ENCODE data around the gene C1orf87. TPM values are rescaled to one million over a fixed set of nuclear protein-coding genes. Genes with fewer than 3 reads are reported as not detected.

The C1orf87 gene
- total RNA-seq, 1 donor from 2014 or later: not detected

- Mint-ChIP-seq H3K27me3 (ENCODE audit: low read depth) (peaks cover 2% of the 10 kb centered on the region), H3K4me3 (no peak overlapping the region), H3K4me1 (no peaks in the 10 kb centered on the region), H3K9me3 (peaks cover 10% of the 10 kb centered on the region), H3K36me3 (ENCODE audit: low read depth) (no peaks in the 10 kb centered on the region), H3K27ac (ENCODE audit: unreplicated experiment) (no peak overlapping the region)
- TF ChIP-seq CTCF (conservative IDR thresholded peaks at IDR 0.05): no peak
- no peak for DNase-seq (ENCODE audit: low read depth, low spot score)
Measured at GRCh38 chr1:60065199-60065598, 8.4 kb downstream of the C1orf87 start.

GRCh38 chr1:60063561-60063960, 10.0 kb downstream of the C1orf87 start:
- no peak for TF ChIP-seq CTCF (conservative IDR thresholded peaks at IDR 0.05)
- Mint-ChIP-seq H3K4me3 (no peak overlapping the region), H3K4me1 (no peaks in the 10 kb centered on the region), H3K27ac (ENCODE audit: unreplicated experiment) (no peak overlapping the region), H3K36me3 (ENCODE audit: low read depth) (no peaks in the 10 kb centered on the region), H3K9me3 (peaks cover 10% of the 10 kb centered on the region), H3K27me3 (ENCODE audit: low read depth) (peaks cover 2% of the 10 kb centered on the region)
- DNase-seq (ENCODE audit: low read depth, low spot score): no peak

GRCh38 chr1:60059468-60059867, 14.1 kb downstream of the C1orf87 start:
- Mint-ChIP-seq H3K9me3 (peaks cover 8% of the 10 kb centered on the region), H3K4me3 (no peak overlapping the region), H3K4me1 (no peaks in the 10 kb centered on the region), H3K27me3 (ENCODE audit: low read depth) (no peaks in the 10 kb centered on the region), H3K36me3 (ENCODE audit: low read depth) (no peaks in the 10 kb centered on the region), H3K27ac (ENCODE audit: unreplicated experiment) (no peak overlapping the region)
- TF ChIP-seq CTCF (conservative IDR thresholded peaks at IDR 0.05): no peak
- no peak for DNase-seq (ENCODE audit: low read depth, low spot score)

GRCh38 chr1:60055336-60055735, 18.2 kb downstream of the C1orf87 start:
- H3K4me1 Mint-ChIP-seq: no peaks in the 10 kb centered on the region
- H3K36me3 Mint-ChIP-seq (ENCODE audit: low read depth): peaks cover 3% of the 10 kb centered on the region
- no peak overlapping the region for H3K27ac Mint-ChIP-seq (ENCODE audit: unreplicated experiment)
- DNase-seq (ENCODE audit: low read depth, low spot score): no peak
- no peak overlapping the region for H3K4me3 Mint-ChIP-seq
- TF ChIP-seq CTCF (conservative IDR thresholded peaks at IDR 0.05): no peak
- H3K27me3 Mint-ChIP-seq (ENCODE audit: low read depth): no peaks in the 10 kb centered on the region
- peaks cover 4% of the 10 kb centered on the region for H3K9me3 Mint-ChIP-seq

GRCh38 chr1:60054374-60054773, 19.2 kb downstream of the C1orf87 start:
- no peak overlapping the region for H3K27ac Mint-ChIP-seq (ENCODE audit: unreplicated experiment)
- H3K27me3 Mint-ChIP-seq (ENCODE audit: low read depth): no peaks in the 10 kb centered on the region
- H3K36me3 Mint-ChIP-seq (ENCODE audit: low read depth): peaks cover 5% of the 10 kb centered on the region
- DNase-seq (ENCODE audit: low read depth, low spot score): no peak
- H3K4me3 Mint-ChIP-seq: no peak overlapping the region
- no peak for TF ChIP-seq CTCF (conservative IDR thresholded peaks at IDR 0.05)
- H3K4me1 Mint-ChIP-seq: no peaks in the 10 kb centered on the region
- peaks cover 5% of the 10 kb centered on the region for H3K9me3 Mint-ChIP-seq

GRCh38 chr1:60052601-60053000, 21.0 kb downstream of the C1orf87 start:
- H3K4me1 Mint-ChIP-seq: no peaks in the 10 kb centered on the region
- no peaks in the 10 kb centered on the region for H3K27me3 Mint-ChIP-seq (ENCODE audit: low read depth)
- no peak overlapping the region for H3K27ac Mint-ChIP-seq (ENCODE audit: unreplicated experiment)
- H3K4me3 Mint-ChIP-seq: no peak overlapping the region
- DNase-seq (ENCODE audit: low read depth, low spot score): no peak
- TF ChIP-seq CTCF (conservative IDR thresholded peaks at IDR 0.05): no peak
- H3K36me3 Mint-ChIP-seq (ENCODE audit: low read depth): peaks cover 5% of the 10 kb centered on the region
- H3K9me3 Mint-ChIP-seq: peaks cover 6% of the 10 kb centered on the region

All from neural crest cell (in vitro differentiated cells).